ENCODE data around the gene SLC24A1.

Gene SLC24A1

DNA sequence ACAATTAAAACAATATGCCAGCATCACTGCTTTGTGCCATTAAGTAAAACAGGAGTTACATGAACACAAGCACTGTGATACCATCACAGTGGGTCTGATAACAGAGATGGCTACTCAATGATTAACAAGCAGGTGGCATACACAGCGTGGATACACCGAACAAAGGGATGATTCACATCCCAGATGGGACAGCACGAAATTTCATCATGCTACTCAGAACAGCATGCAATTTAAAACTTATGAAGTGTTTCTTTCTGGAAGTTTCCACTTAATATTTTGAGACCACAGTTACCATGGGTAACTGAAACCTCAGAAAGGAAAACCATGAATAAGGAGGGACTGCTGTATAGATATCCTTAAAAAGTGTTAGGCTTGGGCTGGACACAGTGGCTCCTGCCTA is 44.5 kb downstream of the SLC24A1 start:
- TF ChIP-seq MYC (IDR thresholded peaks at IDR 0.05; ENCODE audit: low read depth, low read length) (no peak), POLR2A (IDR thresholded peaks at IDR 0.05; ENCODE audit: extremely low read depth, insufficient read length) (no peak)
- TF ChIP-seq, protein P1, sequence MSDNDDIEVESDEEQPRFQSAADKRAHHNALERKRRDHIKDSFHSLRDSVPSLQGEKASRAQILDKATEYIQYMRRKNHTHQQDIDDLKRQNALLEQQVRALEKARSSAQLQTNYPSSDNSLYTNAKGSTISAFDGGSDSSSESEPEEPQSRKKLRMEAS (IDR thresholded peaks at IDR 0.05; ENCODE audit: low read depth, low read length): no peak
- TF ChIP-seq, protein P2, sequence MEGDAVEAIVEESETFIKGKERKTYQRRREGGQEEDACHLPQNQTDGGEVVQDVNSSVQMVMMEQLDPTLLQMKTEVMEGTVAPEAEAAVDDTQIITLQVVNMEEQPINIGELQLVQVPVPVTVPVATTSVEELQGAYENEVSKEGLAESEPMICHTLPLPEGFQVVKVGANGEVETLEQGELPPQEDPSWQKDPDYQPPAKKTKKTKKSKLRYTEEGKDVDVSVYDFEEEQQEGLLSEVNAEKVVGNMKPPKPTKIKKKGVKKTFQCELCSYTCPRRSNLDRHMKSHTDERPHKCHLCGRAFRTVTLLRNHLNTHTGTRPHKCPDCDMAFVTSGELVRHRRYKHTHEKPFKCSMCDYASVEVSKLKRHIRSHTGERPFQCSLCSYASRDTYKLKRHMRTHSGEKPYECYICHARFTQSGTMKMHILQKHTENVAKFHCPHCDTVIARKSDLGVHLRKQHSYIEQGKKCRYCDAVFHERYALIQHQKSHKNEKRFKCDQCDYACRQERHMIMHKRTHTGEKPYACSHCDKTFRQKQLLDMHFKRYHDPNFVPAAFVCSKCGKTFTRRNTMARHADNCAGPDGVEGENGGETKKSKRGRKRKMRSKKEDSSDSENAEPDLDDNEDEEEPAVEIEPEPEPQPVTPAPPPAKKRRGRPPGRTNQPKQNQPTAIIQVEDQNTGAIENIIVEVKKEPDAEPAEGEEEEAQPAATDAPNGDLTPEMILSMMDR (IDR thresholded peaks at IDR 0.05; ENCODE audit: low read depth, low read length): no peak
- no peak for DNase-seq (ENCODE audit: low read depth)
- H3K4me3 ChIP-seq (ENCODE audit: low read depth, low read length): no peak overlapping the region

DNA sequence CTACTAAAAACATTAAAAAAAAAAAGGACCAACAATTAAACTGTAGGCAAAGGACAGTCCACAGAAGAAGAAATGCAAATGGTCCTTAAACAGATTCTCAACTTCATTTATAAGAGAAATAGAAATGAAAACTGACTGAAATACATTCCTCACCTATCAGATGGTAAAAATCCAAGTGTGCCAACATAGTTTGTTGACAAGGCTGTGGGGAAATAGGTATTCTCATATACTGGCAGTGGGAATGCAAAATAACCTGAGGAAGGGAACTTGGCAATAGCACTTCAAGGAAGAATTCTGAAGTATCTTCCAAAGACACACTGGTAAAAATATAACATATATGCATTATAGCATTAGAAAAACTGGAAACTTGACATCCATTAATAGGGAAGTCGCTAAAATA is 53.8 kb downstream of the SLC24A1 start:
- TF ChIP-seq, protein P1 (IDR thresholded peaks at IDR 0.05; ENCODE audit: low read depth, low read length): no peak
- no peak for TF ChIP-seq POLR2A (IDR thresholded peaks at IDR 0.05; ENCODE audit: extremely low read depth, insufficient read length)
- no peak for TF ChIP-seq MYC (IDR thresholded peaks at IDR 0.05; ENCODE audit: low read depth, low read length)
- TF ChIP-seq, protein P2 (IDR thresholded peaks at IDR 0.05; ENCODE audit: low read depth, low read length): no peak
- H3K4me3 ChIP-seq (ENCODE audit: low read depth, low read length): no peak overlapping the region
- no peak for DNase-seq (ENCODE audit: low read depth)

DNA sequence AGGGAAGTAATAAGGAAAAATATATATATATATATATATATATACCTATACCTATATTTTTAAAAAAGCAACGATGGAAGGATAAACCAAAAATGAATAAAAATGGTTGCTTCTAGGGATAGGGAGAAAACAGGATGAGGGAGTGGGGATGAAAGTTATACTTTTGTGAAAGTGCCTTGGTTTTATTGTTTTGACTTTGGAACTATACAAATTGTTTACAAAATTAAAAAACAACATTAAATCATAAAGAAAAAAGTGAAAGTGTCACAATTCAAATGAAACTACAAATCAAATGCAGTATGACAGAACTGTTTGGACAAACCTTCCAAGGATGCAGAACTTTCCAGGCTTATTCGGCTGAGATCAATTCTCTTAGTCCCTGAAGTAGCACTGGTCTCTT is 54.4 kb downstream of the SLC24A1 start:
- TF ChIP-seq POLR2A (IDR thresholded peaks at IDR 0.05; ENCODE audit: extremely low read depth, insufficient read length): no peak
- TF ChIP-seq, protein P2 (IDR thresholded peaks at IDR 0.05; ENCODE audit: low read depth, low read length): no peak
- TF ChIP-seq, protein P1 (IDR thresholded peaks at IDR 0.05; ENCODE audit: low read depth, low read length): no peak
- TF ChIP-seq MYC (IDR thresholded peaks at IDR 0.05; ENCODE audit: low read depth, low read length): no peak
- DNase-seq (ENCODE audit: low read depth): no peak
- H3K4me3 ChIP-seq (ENCODE audit: low read depth, low read length): no peak overlapping the region

DNA sequence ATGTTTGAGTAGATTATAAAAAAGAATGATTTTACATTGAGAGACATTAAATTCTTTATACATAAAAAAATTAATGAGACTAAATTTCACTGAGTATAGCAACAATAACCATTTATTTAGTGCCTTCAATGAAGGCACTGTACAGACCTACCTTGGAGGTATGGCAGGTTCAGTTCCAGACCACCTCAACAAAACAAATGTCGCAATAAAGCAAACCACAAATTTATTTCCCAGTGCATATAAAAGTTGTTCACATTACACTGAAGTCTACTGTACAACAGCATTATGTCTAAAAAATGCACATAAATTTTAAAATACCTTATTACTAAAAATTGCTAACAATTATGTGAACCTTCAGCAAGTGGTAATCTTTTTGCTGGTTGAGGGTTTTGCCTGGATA is 58.8 kb downstream of the SLC24A1 start:
- no peak overlapping the region for H3K4me3 ChIP-seq (ENCODE audit: low read depth, low read length)
- no peak for DNase-seq (ENCODE audit: low read depth)
- TF ChIP-seq POLR2A (IDR thresholded peaks at IDR 0.05; ENCODE audit: extremely low read depth, insufficient read length): no peak
- TF ChIP-seq, protein P2 (IDR thresholded peaks at IDR 0.05; ENCODE audit: low read depth, low read length): no peak
- TF ChIP-seq, protein P1 (IDR thresholded peaks at IDR 0.05; ENCODE audit: low read depth, low read length): no peak
- TF ChIP-seq MYC (IDR thresholded peaks at IDR 0.05; ENCODE audit: low read depth, low read length): no peak

DNA sequence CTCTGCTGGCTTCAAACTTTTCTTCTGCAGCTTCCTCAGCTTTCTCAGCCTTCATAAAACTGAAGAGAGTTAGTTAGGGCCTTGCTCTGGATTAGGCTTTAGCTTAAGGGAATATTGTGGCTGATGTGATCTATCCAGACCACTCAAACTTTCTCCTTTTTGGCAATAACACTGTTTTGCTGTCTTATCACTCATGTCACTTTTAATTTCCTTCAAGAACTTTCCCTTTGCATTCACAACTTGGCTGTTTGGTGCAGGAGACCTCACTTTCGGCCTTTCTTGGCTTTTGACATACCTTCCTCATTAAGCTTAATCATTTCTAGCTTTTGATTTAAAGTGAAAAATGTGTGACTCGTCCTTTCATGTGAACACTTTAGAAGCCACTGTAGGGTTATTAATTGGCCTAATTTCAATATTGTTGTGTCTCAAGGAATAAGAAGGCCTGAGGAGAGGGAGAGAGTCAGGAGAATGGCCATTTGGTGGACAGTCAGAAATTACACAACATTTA is 60.7 kb downstream of the SLC24A1 start:
- no peak for TF ChIP-seq POLR2A (IDR thresholded peaks at IDR 0.05; ENCODE audit: extremely low read depth, insufficient read length)
- TF ChIP-seq MYC (IDR thresholded peaks at IDR 0.05; ENCODE audit: low read depth, low read length): no peak
- TF ChIP-seq, protein P1 (IDR thresholded peaks at IDR 0.05; ENCODE audit: low read depth, low read length): no peak
- TF ChIP-seq, protein P2 (IDR thresholded peaks at IDR 0.05; ENCODE audit: low read depth, low read length): no peak
- no peak for DNase-seq (ENCODE audit: low read depth)
- no peak overlapping the region for H3K4me3 ChIP-seq (ENCODE audit: low read depth, low read length)

Data from NB4 (cell line).